T-helper 1 cell treated with Interleukin-12 subunit alpha and Interleukin-12 subunit beta and Interleukin-4 antibody, amounts not matched to agents 30 μg/mL and 1 μg/mL, for 36 hours (primary cell): ENCODE measurements around the gene USP32.

Experiments used
- H3K27ac Mint-ChIP-seq: one replicate; pipeline ENCODE4 v1.8.0; 2021; ENCODE audit warnings: mild to moderate bottlenecking, mixed read lengths
- H3K27me3 Mint-ChIP-seq: one replicate; pipeline ENCODE4 v1.8.0; 2021; ENCODE audit warnings: low read depth, mixed read lengths
- H3K36me3 Mint-ChIP-seq: one replicate; pipeline ENCODE4 v1.8.0; 2021; ENCODE audit warnings: low read depth, mixed read lengths
- H3K4me1 Mint-ChIP-seq: one replicate; pipeline ENCODE4 v1.8.0; 2021; ENCODE audit warnings: low read depth, mixed read lengths
- H3K4me3 Mint-ChIP-seq: one replicate; pipeline ENCODE4 v1.8.0; 2021; ENCODE audit warnings: mild to moderate bottlenecking, moderate library complexity, mixed read lengths
- H3K9me3 Mint-ChIP-seq: one replicate; pipeline ENCODE4 v1.8.0; 2021; ENCODE audit warnings: mixed read lengths

USP32 gene

GRCh38 chr17:60372790-60373483, 19.0 kb downstream of the USP32 start:
- no peak overlapping the region for H3K4me3 Mint-ChIP-seq
- H3K36me3 Mint-ChIP-seq, result peaks cover 5% of the 10 kb centered on the region
- peak overlapping the region; percentile 15 for H3K27ac Mint-ChIP-seq
- H3K4me1 Mint-ChIP-seq, result peaks cover 14% of the 10 kb centered on the region
- H3K9me3 Mint-ChIP-seq, result no peaks in the 10 kb centered on the region
- no peaks in the 10 kb centered on the region for H3K27me3 Mint-ChIP-seq

- Mint-ChIP-seq H3K36me3 (peaks cover 4% of the 10 kb centered on the region), H3K4me1 (peaks cover 14% of the 10 kb centered on the region), H3K4me3 (no peak overlapping the region), H3K27ac (no peak overlapping the region), H3K27me3 (no peaks in the 10 kb centered on the region), H3K9me3 (no peaks in the 10 kb centered on the region)
Measured at GRCh38 chr17:60371818-60372510, 20.0 kb downstream of the USP32 start.

GRCh38 chr17:60371416-60371815, 20.5 kb downstream of the USP32 start:
- Mint-ChIP-seq H3K4me3 (no peak overlapping the region), H3K27me3 (no peaks in the 10 kb centered on the region), H3K9me3 (no peaks in the 10 kb centered on the region)

GRCh38 chr17:60369727-60370126, 22.2 kb downstream of the USP32 start:
- H3K27me3 Mint-ChIP-seq, result no peaks in the 10 kb centered on the region
- peaks cover 4% of the 10 kb centered on the region for H3K36me3 Mint-ChIP-seq
- H3K4me1 Mint-ChIP-seq, result peaks cover 14% of the 10 kb centered on the region
- no peak overlapping the region for H3K4me3 Mint-ChIP-seq
- no peak overlapping the region for H3K27ac Mint-ChIP-seq
- no peaks in the 10 kb centered on the region for H3K9me3 Mint-ChIP-seq

More at GRCh38 chr17:60371416-60371815, 20.5 kb downstream of the USP32 start:
- H3K36me3 Mint-ChIP-seq, result peaks cover 4% of the 10 kb centered on the region
- H3K27ac Mint-ChIP-seq, result no peak overlapping the region
- peaks cover 14% of the 10 kb centered on the region for H3K4me1 Mint-ChIP-seq

GRCh38 chr17:60363700-60364405, 28.1 kb downstream of the USP32 start:
- no peak overlapping the region for H3K4me3 Mint-ChIP-seq
- H3K27me3 Mint-ChIP-seq, result no peaks in the 10 kb centered on the region
- no peak overlapping the region for H3K27ac Mint-ChIP-seq
- H3K9me3 Mint-ChIP-seq, result no peaks in the 10 kb centered on the region
- H3K4me1 Mint-ChIP-seq, result no peaks in the 10 kb centered on the region
- H3K36me3 Mint-ChIP-seq, result no peaks in the 10 kb centered on the region

GRCh38 chr17:60362329-60362728, 29.6 kb downstream of the USP32 start:
- Mint-ChIP-seq H3K9me3 (no peaks in the 10 kb centered on the region), H3K36me3 (no peaks in the 10 kb centered on the region), H3K4me3 (no peak overlapping the region), H3K27ac (no peak overlapping the region), H3K27me3 (no peaks in the 10 kb centered on the region), H3K4me1 (no peaks in the 10 kb centered on the region)

- no peaks in the 10 kb centered on the region for H3K9me3 Mint-ChIP-seq
- H3K4me3 Mint-ChIP-seq, result no peak overlapping the region
- no peak overlapping the region for H3K27ac Mint-ChIP-seq
- H3K36me3 Mint-ChIP-seq, result no peaks in the 10 kb centered on the region
- peaks cover 3% of the 10 kb centered on the region for H3K4me1 Mint-ChIP-seq
- no peaks in the 10 kb centered on the region for H3K27me3 Mint-ChIP-seq
Measured at GRCh38 chr17:60361889-60362288, 30.0 kb downstream of the USP32 start.

GRCh38 chr17:60359415-60359814, 32.5 kb downstream of the USP32 start:
- H3K27ac Mint-ChIP-seq, result no peak overlapping the region
- no peaks in the 10 kb centered on the region for H3K9me3 Mint-ChIP-seq
- no peaks in the 10 kb centered on the region for H3K27me3 Mint-ChIP-seq
- H3K4me1 Mint-ChIP-seq, result peaks cover 25% of the 10 kb centered on the region
- H3K36me3 Mint-ChIP-seq, result peaks cover 1% of the 10 kb centered on the region
- no peak overlapping the region for H3K4me3 Mint-ChIP-seq

- Mint-ChIP-seq H3K27ac (no peak overlapping the region), H3K36me3 (peaks cover 1% of the 10 kb centered on the region), H3K27me3 (no peaks in the 10 kb centered on the region), H3K9me3 (no peaks in the 10 kb centered on the region), H3K4me3 (no peak overlapping the region), H3K4me1 (peaks cover 29% of the 10 kb centered on the region)
Measured at GRCh38 chr17:60358606-60359225, 33.2 kb downstream of the USP32 start.

GRCh38 chr17:60356940-60357339, 35.0 kb downstream of the USP32 start:
- Mint-ChIP-seq H3K27ac (peak overlapping the region; percentile 76), H3K4me1 (peaks cover 29% of the 10 kb centered on the region), H3K36me3 (peaks cover 3% of the 10 kb centered on the region), H3K27me3 (no peaks in the 10 kb centered on the region), H3K4me3 (no peak overlapping the region), H3K9me3 (no peaks in the 10 kb centered on the region)

GRCh38 chr17:60355663-60356594, 36.0 kb downstream of the USP32 start:
- Mint-ChIP-seq H3K9me3 (no peaks in the 10 kb centered on the region), H3K27me3 (no peaks in the 10 kb centered on the region), H3K4me3 (peak overlapping the region; percentile 45), H3K36me3 (peaks cover 3% of the 10 kb centered on the region), H3K27ac (peak overlapping the region; percentile 86), H3K4me1 (peaks cover 29% of the 10 kb centered on the region)

GRCh38 chr17:60354223-60354622, 37.7 kb downstream of the USP32 start:
- no peak overlapping the region for H3K4me3 Mint-ChIP-seq

GRCh38 chr17:60353773-60354172, 38.2 kb downstream of the USP32 start:
- Mint-ChIP-seq H3K4me3 (no peak overlapping the region), H3K9me3 (no peaks in the 10 kb centered on the region), H3K36me3 (peaks cover 3% of the 10 kb centered on the region), H3K4me1 (peaks cover 29% of the 10 kb centered on the region), H3K27ac (no peak overlapping the region), H3K27me3 (no peaks in the 10 kb centered on the region)

More at GRCh38 chr17:60354223-60354622, 37.7 kb downstream of the USP32 start:
- no peaks in the 10 kb centered on the region for H3K27me3 Mint-ChIP-seq
- peaks cover 29% of the 10 kb centered on the region for H3K4me1 Mint-ChIP-seq
- H3K9me3 Mint-ChIP-seq, result no peaks in the 10 kb centered on the region
- peak overlapping the region; percentile 63 for H3K27ac Mint-ChIP-seq
- H3K36me3 Mint-ChIP-seq, result peaks cover 3% of the 10 kb centered on the region

GRCh38 chr17:60352569-60352968, 39.4 kb downstream of the USP32 start:
- Mint-ChIP-seq H3K27me3 (no peaks in the 10 kb centered on the region), H3K9me3 (no peaks in the 10 kb centered on the region), H3K27ac (no peak overlapping the region), H3K4me3 (no peak overlapping the region), H3K36me3 (peaks cover 3% of the 10 kb centered on the region), H3K4me1 (peaks cover 29% of the 10 kb centered on the region)
